NCI-H774 (cell line): ENCODE data around the gene LMOD2.
"Not testable (repeated sequence)": the region's sequence is repeated elsewhere in the genome, so short reads cannot be mapped to it uniquely, and the experiment has no call there.

Source experiments
- DNase-seq: peaks from one replicate; lab custom pipeline; 2025; lab: John Stamatoyannopoulos, UW

LMOD2 gene

GRCh38 chr7:123655614-123656013 lies at the start of gene LMOD2:
TSS of gene LMOD2 (plus strand) at chr7:123655866. CDS start at chr7:123655964, 98 bp downstream.
- no peak for DNase-seq

DNA sequence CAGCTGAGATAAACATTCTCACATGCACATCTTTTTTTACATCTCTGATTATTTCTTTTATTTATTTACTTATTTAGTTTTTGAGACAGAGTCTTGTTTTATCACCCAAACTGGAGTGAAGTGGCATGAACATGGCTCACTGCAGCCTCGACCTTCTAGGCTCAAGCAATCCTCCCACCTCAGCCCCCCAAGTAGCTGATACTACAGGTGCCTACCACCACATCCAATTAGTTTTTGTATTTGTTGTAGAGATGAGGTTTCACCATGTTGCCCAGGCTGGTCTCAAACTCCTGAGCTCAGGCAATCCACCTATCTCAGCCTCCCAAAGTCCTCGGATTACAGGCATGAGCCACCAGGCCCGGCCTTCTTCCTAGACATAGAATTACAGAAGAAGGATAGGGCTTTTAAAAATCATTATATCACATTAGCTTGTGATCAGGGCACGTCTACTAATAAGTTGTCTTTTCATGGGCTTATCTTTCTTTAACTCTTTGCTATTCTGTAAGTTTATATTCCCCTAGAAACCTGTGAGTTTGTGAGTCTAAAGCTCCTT lies 48.2 kb upstream of the LMOD2 start:
- no peak for DNase-seq

- DNase-seq, result no peak
Observed at GRCh38 chr7:123608991-123609882, 46.4 kb upstream of the LMOD2 start.

- no peak for DNase-seq
Observed at GRCh38 chr7:123609883-123610239, 45.8 kb upstream of the LMOD2 start.

- no peak for DNase-seq
Observed at GRCh38 chr7:123612024-123612423, 43.6 kb upstream of the LMOD2 start.

- DNase-seq, result no peak
Observed at GRCh38 chr7:123615344-123615743, 40.3 kb upstream of the LMOD2 start.

DNA sequence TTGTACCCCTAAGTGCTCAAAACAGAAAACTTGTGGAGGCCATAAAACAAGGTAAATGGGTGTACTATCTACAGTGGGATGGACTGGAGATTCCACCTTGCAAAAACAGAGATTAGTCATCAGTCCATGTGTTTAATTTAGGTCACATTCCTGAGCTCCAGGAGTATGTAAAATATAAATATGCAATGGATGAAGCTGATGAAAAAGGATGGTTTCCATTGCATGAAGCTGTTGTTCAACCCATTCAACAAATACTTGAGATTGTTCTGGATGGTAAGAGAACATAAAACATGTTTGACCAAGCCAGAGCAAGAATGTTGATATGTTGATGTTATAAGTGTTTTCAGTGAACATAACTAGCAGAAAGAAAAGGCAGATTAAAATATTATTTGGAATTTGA lies 39.4 kb upstream of the LMOD2 start:
- DNase-seq, result no peak

DNA sequence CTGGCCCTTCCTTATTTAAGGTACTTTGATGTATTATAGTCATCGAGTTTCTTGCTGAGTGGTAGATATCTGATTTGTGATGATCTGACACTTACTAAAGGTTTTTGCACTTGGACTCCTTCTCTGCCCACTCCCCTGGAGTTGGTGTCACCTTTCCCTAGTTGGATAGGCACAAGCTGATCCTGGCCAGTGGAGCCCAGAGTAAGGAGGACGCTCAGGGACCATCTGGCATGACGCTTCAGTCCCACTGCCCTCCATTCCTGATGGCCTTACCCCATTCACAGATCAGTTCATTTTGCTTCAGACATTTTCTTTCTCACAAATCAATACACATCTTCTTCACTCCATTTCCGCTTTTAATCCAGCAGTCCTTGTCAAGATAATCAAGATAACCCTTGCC lies 34.0 kb upstream of the LMOD2 start:
- DNase-seq, result no peak

- peak; percentile 91 for DNase-seq
Observed at GRCh38 chr7:123622660-123623386, 32.8 kb upstream of the LMOD2 start.

DNA sequence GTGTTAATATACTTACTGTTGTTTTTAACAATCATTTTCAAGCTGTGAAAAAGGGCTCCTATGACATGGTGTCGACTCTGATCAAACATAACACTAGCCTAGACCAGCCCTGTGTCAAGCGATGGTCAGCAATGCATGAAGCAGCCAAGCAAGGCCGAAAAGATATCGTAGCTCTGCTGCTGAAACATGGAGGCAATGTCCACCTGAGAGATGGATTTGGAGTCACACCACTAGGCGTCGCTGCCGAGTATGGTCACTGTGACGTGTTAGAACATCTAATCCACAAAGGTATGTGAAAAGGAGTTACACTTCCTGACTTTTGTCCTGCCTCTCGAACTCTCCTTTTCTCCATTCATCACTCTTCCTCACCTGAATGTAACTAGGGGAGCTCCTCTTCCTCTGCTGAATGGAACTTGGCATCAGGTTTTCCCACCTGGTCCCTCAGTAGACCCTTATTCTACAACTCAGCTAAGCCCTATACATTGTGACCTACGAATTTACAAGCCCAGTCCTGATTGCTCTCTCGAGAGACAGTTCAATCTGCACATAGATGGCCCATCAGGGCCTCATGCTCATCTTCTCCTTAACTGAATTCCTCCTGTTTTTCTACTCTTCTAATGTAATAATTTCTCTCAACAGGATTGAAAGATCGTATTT lies 31.0 kb upstream of the LMOD2 start:
- no peak for DNase-seq

DNA sequence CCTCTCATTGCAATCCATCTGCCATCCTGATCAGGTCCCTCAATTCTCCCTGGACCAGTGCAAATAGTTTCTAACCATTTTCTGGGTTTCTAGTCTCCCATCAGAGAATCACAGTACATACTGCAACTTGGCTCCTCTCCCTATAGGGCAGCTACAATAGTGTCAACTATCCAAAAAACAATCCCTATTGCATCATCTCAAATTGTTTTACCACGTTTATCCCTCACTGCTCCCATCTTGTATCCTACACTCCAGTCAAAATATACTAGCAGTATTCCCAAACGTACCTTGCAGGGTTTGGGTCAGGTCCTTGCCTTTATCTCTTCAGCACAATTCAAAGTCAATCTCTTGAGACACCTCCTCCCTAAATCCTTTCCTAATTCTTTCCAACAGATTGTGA lies 30.4 kb upstream of the LMOD2 start:
- DNase-seq, result no peak

DNA sequence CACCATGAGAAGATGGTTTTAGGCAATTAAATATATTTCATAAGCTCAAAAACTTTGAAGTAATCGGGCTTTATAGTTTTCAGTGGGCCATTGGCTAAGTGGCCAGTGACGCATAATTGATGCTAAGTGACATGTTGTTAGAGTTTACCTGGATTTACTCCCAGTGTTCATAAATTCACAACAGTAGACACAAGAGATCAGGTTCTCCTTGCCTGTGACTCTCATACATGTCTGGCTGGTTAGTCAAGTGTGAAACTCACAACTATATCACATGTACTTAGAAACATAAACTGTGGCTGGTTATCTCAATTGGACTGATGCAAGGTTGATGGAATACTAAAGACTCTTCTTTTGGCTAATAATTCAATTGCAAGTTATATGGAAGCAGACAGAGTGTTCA lies 27.8 kb upstream of the LMOD2 start:
- DNase-seq, result no peak

DNA sequence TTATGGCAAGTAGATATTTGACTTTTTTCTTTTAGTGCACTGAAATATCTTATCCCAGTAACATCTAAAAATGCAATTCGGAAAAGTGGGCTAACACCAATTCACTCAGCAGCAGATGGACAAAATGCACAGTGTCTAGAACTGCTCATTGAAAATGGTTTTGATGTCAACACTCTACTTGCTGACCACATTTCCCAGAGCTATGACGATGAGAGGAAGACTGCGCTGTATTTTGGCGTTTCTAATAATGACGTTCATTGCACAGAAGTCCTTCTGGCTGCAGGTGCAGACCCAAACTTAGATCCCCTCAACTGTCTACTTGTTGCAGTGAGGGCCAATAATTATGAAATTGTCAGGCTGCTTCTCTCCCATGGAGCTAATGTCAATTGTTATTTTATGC lies 26.8 kb upstream of the LMOD2 start:
- DNase-seq, result no peak

- DNase-seq, result no peak
Observed at GRCh38 chr7:123629281-123629680, 26.4 kb upstream of the LMOD2 start.

DNA sequence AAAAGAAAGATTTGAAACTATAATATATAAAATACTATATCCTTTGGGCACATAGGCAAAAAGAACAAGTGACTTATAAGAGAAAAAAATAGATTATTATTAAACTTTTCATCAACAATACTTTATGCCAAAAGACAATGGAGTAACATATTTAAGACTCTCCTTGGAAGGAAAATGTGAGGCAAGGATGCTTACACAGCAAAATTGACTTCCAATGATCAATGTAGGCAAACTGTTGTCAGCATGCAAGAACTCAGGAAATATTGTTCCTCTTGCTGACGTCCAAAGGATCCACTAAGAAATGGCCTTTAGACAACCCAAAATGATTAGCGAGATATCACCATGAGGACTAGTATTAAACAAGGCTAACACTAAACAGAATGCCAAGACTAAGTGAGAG lies 22.9 kb upstream of the LMOD2 start:
- DNase-seq, result no peak

GRCh38 chr7:123633553-123633952 lies 22.1 kb upstream of the LMOD2 start:
- no peak for DNase-seq

DNA sequence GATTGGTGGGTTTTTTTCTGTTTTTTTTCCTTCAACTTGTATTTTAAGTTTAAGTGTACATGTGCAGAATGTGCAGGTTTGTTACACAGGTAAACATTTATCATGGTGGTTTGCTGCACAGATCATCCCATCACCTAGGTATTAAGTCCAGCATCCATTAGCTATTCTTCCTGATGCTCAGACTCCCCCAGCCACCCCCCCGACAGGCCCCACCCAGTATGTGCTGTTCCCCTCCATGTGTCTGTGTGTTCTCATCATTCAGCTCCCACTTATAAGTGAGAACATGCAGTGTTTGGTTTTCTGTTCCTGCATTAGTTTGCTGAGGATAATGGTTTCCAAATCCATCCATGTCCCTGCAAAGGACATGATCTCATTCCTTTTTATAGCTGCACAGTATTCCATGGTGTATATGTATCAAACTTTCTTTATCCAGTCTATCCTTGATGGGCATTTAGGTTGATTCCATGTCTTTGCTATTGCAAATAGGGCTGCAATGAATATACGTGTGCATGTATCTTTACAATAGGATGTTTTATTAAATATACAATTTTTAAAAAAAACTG lies 21.6 kb upstream of the LMOD2 start:
- DNase-seq, result not testable (repeated sequence)

DNA sequence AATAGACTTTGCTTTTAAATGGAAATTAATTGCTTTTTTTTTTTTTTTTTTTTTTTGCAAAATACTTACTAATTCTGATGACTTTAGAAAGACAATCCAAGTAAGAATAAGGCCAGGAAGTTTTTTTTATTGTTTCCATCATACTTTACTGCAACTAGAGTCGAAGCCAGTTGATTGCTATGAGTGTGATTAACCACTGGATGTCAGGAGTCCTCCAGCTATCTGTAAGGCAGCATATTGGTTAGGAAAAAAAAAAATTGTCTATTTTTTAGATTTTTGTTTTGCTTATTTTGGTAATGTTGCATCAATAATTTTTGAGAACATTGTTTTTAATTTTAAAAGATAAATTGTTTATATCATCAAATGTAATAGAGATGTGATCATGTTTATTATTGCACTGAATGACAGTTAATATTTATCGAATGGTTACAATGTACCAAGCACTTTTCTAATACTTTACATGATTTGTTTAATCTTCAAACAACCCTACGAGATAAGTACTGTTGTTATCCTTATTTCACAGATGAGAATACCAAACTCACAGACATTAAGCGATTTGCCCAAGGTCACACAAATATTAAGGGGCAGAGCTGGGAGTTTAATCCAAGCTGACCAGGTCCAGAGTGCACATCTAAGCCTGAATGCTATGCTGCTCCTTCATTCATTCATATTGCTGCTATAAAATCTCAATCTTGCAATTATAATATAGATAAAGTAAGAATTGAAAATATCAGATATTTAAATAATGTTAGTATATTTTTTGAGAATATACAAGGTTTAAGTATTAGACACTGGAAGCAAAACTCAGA lies 19.9 kb upstream of the LMOD2 start:
- no peak for DNase-seq

- DNase-seq, result no peak
Observed at GRCh38 chr7:123637203-123637602, 18.5 kb upstream of the LMOD2 start.

DNA sequence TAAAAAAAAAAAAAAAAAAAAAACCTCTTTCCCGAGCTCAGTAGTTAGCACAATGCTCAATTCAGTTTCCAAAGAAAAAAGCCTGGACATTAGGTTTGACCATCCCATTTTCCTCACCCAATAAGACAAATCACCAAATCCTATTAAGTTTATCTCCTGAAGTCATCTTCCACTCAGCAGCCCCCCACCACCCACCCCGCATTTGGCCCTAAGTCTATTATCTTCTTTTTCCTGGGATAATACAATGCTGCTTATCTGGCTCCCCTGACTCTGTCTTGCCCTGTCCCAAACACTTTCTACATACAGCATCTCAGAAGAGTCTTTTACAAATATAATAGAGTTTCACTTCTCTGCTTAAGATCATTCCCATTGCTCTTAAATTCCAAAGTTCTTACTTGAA lies 17.8 kb upstream of the LMOD2 start:
- no peak for DNase-seq

GRCh38 chr7:123639631-123640030 lies 16.0 kb upstream of the LMOD2 start:
- DNase-seq, result no peak
